Measurements from ENCODE around the gene STRADB. TPM values are rescaled to one million over a fixed set of nuclear protein-coding genes. Genes with fewer than 3 reads are reported as not detected.
"Not testable (repeated sequence)": the region's sequence is repeated elsewhere in the genome, so short reads cannot be mapped to it uniquely, and the experiment has no call there.

The STRADB gene
- polyA plus RNA-seq, 4 donors, result 67.8 to 88.0 (median 82.3) TPM

GRCh38 chr2:201430322-201430721, 21.2 kb upstream of the STRADB start:
- not testable (repeated sequence) for DNase-seq (ENCODE audit: low read depth in 4 of 4, low spot score in 3 of 4)

GRCh38 chr2:201430839-201431238, 20.7 kb upstream of the STRADB start:
- DNase-seq (ENCODE audit: low read depth in 4 of 4, low spot score in 3 of 4), result no peak

GRCh38 chr2:201432038-201432620, 19.4 kb upstream of the STRADB start:
- no peak for DNase-seq (ENCODE audit: low read depth in 4 of 4, low spot score in 3 of 4)

- no peak for DNase-seq (ENCODE audit: low read depth in 4 of 4, low spot score in 3 of 4)
Measured at GRCh38 chr2:201432621-201433393, 18.7 kb upstream of the STRADB start.

GRCh38 chr2:201433394-201433995, 18.0 kb upstream of the STRADB start:
- no peak for DNase-seq (ENCODE audit: low read depth in 4 of 4, low spot score in 3 of 4)

- no peak for DNase-seq (ENCODE audit: low read depth in 4 of 4, low spot score in 3 of 4)
Measured at GRCh38 chr2:201436141-201436540, 15.4 kb upstream of the STRADB start.

- DNase-seq (ENCODE audit: low read depth in 4 of 4, low spot score in 3 of 4), result not testable (repeated sequence)
Measured at GRCh38 chr2:201439336-201439922, 12.1 kb upstream of the STRADB start.

GRCh38 chr2:201440182-201440581, 11.4 kb upstream of the STRADB start:
- DNase-seq (ENCODE audit: low read depth in 4 of 4, low spot score in 3 of 4), result no peak

GRCh38 chr2:201441409-201441808, 10.1 kb upstream of the STRADB start:
- no peak for DNase-seq (ENCODE audit: low read depth in 4 of 4, low spot score in 3 of 4)

GRCh38 chr2:201444746-201445465, 6.6 kb upstream of the STRADB start:
- no peak for DNase-seq (ENCODE audit: low read depth in 4 of 4, low spot score in 3 of 4)

- DNase-seq (ENCODE audit: low read depth in 4 of 4, low spot score in 3 of 4), result no peak
Measured at GRCh38 chr2:201447086-201447485, 4.5 kb upstream of the STRADB start.

GRCh38 chr2:201448061-201448460, 3.5 kb upstream of the STRADB start:
- no peak for DNase-seq (ENCODE audit: low read depth in 4 of 4, low spot score in 3 of 4)

GRCh38 chr2:201448701-201449100, 2.8 kb upstream of the STRADB start:
- DNase-seq (ENCODE audit: low read depth in 4 of 4, low spot score in 3 of 4), result no peak

- DNase-seq (ENCODE audit: low read depth in 4 of 4, low spot score in 3 of 4), result no peak
Measured at GRCh38 chr2:201450954-201451291, 617 bp upstream of the STRADB start.

- DNase-seq (ENCODE audit: low read depth in 4 of 4, low spot score in 3 of 4), result no peak
Measured at GRCh38 chr2:201452058-201452921, 750 bp downstream of the STRADB start.

GRCh38 chr2:201452922-201453643, 1.5 kb downstream of the STRADB start:
- DNase-seq (ENCODE audit: low read depth in 4 of 4, low spot score in 3 of 4), result no peak

- no peak for DNase-seq (ENCODE audit: low read depth in 4 of 4, low spot score in 3 of 4)
Measured at GRCh38 chr2:201458381-201458780, 6.8 kb downstream of the STRADB start.

GRCh38 chr2:201460532-201460931, 9.0 kb downstream of the STRADB start:
- no peak for DNase-seq (ENCODE audit: low read depth in 4 of 4, low spot score in 3 of 4)

- DNase-seq (ENCODE audit: low read depth in 4 of 4, low spot score in 3 of 4), result no peak
Measured at GRCh38 chr2:201464547-201464946, 13.0 kb downstream of the STRADB start.

Data from left renal pelvis (tissue), 4 donors.